Body of pancreas (tissue), 4 donors: Measurements from ENCODE around the gene SLC25A2. TPM values are rescaled to one million over a fixed set of nuclear protein-coding genes. Genes with fewer than 3 reads are reported as not detected.

Source experiments
- ATAC-seq: fragments of 150-250 bp; one replicate; pipeline ENCODE4 v1.9.1; 2016
- DNase-seq, 4 donors: peaks; one replicate each; pipeline ENCODE4 v3.0.0-alpha.2; 2019
- H3K27ac ChIP-seq, 4 donors: fragments of 200-600 bp; sonication (generic); 1 replicate in 3 of 4; 2 replicates in 1 of 4; pipeline versions ENCODE4 v1.5.1 to v1.6.1; 2016 to 2019; ENCODE audit warnings: mild to moderate bottlenecking in 1 of 4, mixed read lengths in 1 of 4, moderate library complexity in 1 of 4
- H3K27me3 ChIP-seq, 2 donors: fragments of 200-600 bp; sonication (generic); one replicate each; pipeline ENCODE4 v1.6.0; 2016; ENCODE audit warnings: mild to moderate bottlenecking in 1 of 2
- H3K36me3 ChIP-seq, 2 donors: fragments of 200-600 bp; sonication (generic); replicated peaks in 1 of 2; 2 replicates each; pipeline ENCODE4 v1.5.1; 2016; ENCODE audit warnings: low read depth in 2 of 2; ENCODE audit not compliant: insufficient read depth in 1 of 2
- H3K4me1 ChIP-seq: fragments of 200-600 bp; sonication (generic); one replicate; pipeline ENCODE4 v1.6.0; 2016
- H3K4me3 ChIP-seq, 2 donors: fragments of 200-600 bp; sonication (generic); 1 replicate in 1 of 2; 2 replicates in 1 of 2; pipeline ENCODE4 v1.5.1; 2016 to 2019
- H3K9me3 ChIP-seq, 3 donors: fragments of 200-600 bp; sonication (generic); 1 replicate in 2 of 3; 2 replicates in 1 of 3; pipeline ENCODE4 v1.5.1; 2016
- CTCF ChIP-seq, 7 experiments: fragments of 450-650 bp in 4 of 7; fragments of 200-600 bp in 3 of 7; sonication (generic) in 3 of 7; IDR thresholded peaks; one replicate each; pipeline ENCODE4 v1.5.1; 2016 to 2019; ENCODE audit warnings: antibody characterized with exemption in 7 of 7
- POLR2A ChIP-seq, 3 donors: fragments of 450-650 bp; IDR thresholded peaks; one replicate each; pipeline ENCODE4 v1.6.1; 2016; ENCODE audit warnings: antibody characterized with exemption in 3 of 3, mild to moderate bottlenecking in 2 of 3
- WGBS, 2 donors: methylation state at CpG; one replicate each; pipeline ENCODE4 v1.1.5; 2017; 5-methylcytosine and 5-hydroxymethylcytosine counted together
- intact Hi-C: fragments of 100-400 bp; cut with DNase I; formaldehyde crosslinking; loops from one replicate; pipeline ENCODE4 v1.15.1; 2023
- total RNA-seq, 2 donors: library from RNA; depleted of rRNA; stranded (reverse); fragments of >200 nt; gene quantifications; one replicate each; pipeline ENCODE4 v1.1.0, GENCODE V29; 2016

The SLC25A2 gene
- total RNA-seq, 2 donors from 2014 or later = not detected

DNA sequence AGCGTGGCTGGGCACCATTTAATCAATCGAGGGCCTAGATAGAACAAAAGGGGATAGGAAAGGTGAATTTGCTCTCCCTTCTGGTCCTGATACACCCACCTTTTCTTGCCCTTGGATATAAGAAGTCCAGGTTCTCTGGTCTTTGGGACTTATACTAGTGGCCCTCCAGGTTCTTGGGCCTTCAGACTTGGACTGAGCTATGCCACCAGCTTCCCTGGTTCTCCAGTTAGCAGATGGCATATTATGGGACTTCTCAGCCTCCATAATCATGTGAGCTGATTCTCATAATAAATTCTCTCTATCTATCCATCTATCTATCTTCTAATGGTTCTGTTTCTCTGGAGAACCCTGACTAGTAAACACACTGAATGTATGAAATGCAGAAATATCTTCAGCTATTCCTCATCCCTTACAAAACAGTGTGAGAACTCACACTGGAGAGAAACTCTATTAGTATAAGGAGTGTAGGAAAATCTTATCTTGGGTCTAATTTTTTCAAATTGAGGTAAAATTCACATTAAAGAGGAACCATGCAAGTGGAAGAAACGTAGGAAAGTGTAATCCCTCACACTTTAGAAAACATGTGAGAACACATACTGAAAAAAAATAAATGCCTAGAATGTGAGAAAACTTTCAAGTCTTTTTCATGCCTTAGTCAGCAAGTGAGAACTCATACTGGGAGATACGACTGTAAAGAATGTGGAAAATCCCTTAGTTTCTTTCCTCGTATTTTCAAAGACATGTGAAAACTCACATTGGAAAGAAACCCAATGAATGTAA is 43.2 kb downstream of the SLC25A2 start:
- H3K27me3 ChIP-seq = peaks cover 0 to 4% of the 10 kb centered on the region in 2 donors
- H3K4me3 ChIP-seq = no peak overlapping the region
- DNase-seq (no peak), ATAC-seq (no peak)
- H3K36me3 ChIP-seq = no peaks in the 10 kb centered on the region
- no peak for TF ChIP-seq POLR2A (IDR thresholded peaks at IDR 0.05)
- TF ChIP-seq CTCF (IDR thresholded peaks at IDR 0.05) = no peak
- intact Hi-C loops = no loop called here
- peaks cover 0 to 76% (median 4%) of the 10 kb centered on the region in 3 donors for H3K9me3 ChIP-seq
- 62 to 64% methylated on average over 5 of the region's 5 CpGs for WGBS, 2 donors
- no peak overlapping the region for H3K27ac ChIP-seq
- no peaks in the 10 kb centered on the region for H3K4me1 ChIP-seq

- ATAC-seq = no peak
- TF ChIP-seq POLR2A (IDR thresholded peaks at IDR 0.05) (no peak), CTCF (IDR thresholded peaks at IDR 0.05) (no peak)
- DNase-seq = no peak
- Histone ChIP-seq H3K36me3 (no peaks in the 10 kb centered on the region), H3K4me3 (no peak overlapping the region), H3K9me3 (peaks cover 3 to 79% (median 4%) of the 10 kb centered on the region in 3 donors), H3K27me3 (peaks cover 0 to 4% of the 10 kb centered on the region in 2 donors), H3K27ac (no peak overlapping the region), H3K4me1 (no peaks in the 10 kb centered on the region)
- intact Hi-C loops = no loop called here
Measured at GRCh38 chr5:141258948-141259347, 44.9 kb downstream of the SLC25A2 start.

GRCh38 chr5:141258464-141258863 is 45.4 kb downstream of the SLC25A2 start:
- peaks cover 3 to 79% (median 4%) of the 10 kb centered on the region in 3 donors for H3K9me3 ChIP-seq
- no peak overlapping the region for H3K27ac ChIP-seq
- intact Hi-C loops = no loop called here
- H3K27me3 ChIP-seq = peaks cover 0 to 4% of the 10 kb centered on the region in 2 donors
- DNase-seq (no peak), ATAC-seq (no peak)
- no peaks in the 10 kb centered on the region for H3K4me1 ChIP-seq
- H3K36me3 ChIP-seq = no peaks in the 10 kb centered on the region
- no peak overlapping the region for H3K4me3 ChIP-seq
- no peak for TF ChIP-seq POLR2A (IDR thresholded peaks at IDR 0.05)
- no peak for TF ChIP-seq CTCF (IDR thresholded peaks at IDR 0.05)

Other genes starting within 250 kb of the SLC25A2 start
- gene PCDHB2, start 209.4 kb downstream of the SLC25A2 start, total RNA-seq = 1 to 10 TPM; 1.8 to 2.0 TPM
- 1 to 10 TPM; 1.3 to 1.8 TPM for gene PCDHB3, start 203.6 kb downstream of the SLC25A2 start, total RNA-seq
- 1 to 10 TPM; 1.6 to 3.3 TPM for gene PCDHB4, start 182.2 kb downstream of the SLC25A2 start, total RNA-seq
- 10 to 100 TPM in 1 of 2 donors, 1 to 10 TPM in 1; 4.3 to 10.6 TPM for gene PCDHB5, start 168.8 kb downstream of the SLC25A2 start, total RNA-seq
- gene PCDHB6, start 154.0 kb downstream of the SLC25A2 start, total RNA-seq = 1 to 10 TPM in 1 of 2 donors, under 1 TPM in 1; 0.33 to 1.0 TPM
- gene PCDHB7, start 131.4 kb downstream of the SLC25A2 start, total RNA-seq = under 1 TPM in 1 of 2 donors, not detected in 1; 0.52 TPM
- gene PCDHB8, start 126.3 kb downstream of the SLC25A2 start, total RNA-seq = under 1 TPM; 0.33 to 0.52 TPM
- 1 to 10 TPM; 2.1 to 4.6 TPM for gene PCDHB16, start 121.7 kb downstream of the SLC25A2 start, total RNA-seq
- 10 to 100 TPM in 1 of 2 donors, under 1 TPM in 1; 0.78 to 19.8 TPM for gene PCDHB9, start 116.9 kb downstream of the SLC25A2 start, total RNA-seq
- gene PCDHB10, start 111.7 kb downstream of the SLC25A2 start, total RNA-seq = 1 to 10 TPM; 1.3 to 2.3 TPM
- 1 to 10 TPM; 4.4 to 4.9 TPM for gene PCDHB11, start 104.4 kb downstream of the SLC25A2 start, total RNA-seq
- gene PCDHB12, start 95.3 kb downstream of the SLC25A2 start, total RNA-seq = 1 to 10 TPM; 2.0 to 3.4 TPM
- gene PCDHB13, start 90.1 kb downstream of the SLC25A2 start, total RNA-seq = 1 to 10 TPM; 6.5 to 7.6 TPM
- gene PCDHB14, start 80.7 kb downstream of the SLC25A2 start, total RNA-seq = 1 to 10 TPM; 3.4 to 7.3 TPM
- 1 to 10 TPM; 3.1 to 3.6 TPM for gene PCDHB15, start 58.7 kb downstream of the SLC25A2 start, total RNA-seq
- gene TAF7, start 16.7 kb upstream of the SLC25A2 start, total RNA-seq = 10 to 100 TPM; 28.7 to 32.2 TPM
- under 1 TPM; 0.33 to 0.78 TPM for gene PCDHGA1, start 26.5 kb upstream of the SLC25A2 start, total RNA-seq
- 1 to 10 TPM; 2.0 to 2.9 TPM for gene PCDHGA2, start 34.7 kb upstream of the SLC25A2 start, total RNA-seq
- 10 to 100 TPM in 1 of 2 donors, 1 to 10 TPM in 1; 4.2 to 11.2 TPM for gene PCDHGA3, start 39.8 kb upstream of the SLC25A2 start, total RNA-seq
- gene PCDHGB1, start 46.0 kb upstream of the SLC25A2 start, total RNA-seq = 1 to 10 TPM; 3.9 to 6.9 TPM
- gene PCDHGA4, start 51.0 kb upstream of the SLC25A2 start, total RNA-seq = 10 to 100 TPM in 1 of 2 donors, 1 to 10 TPM in 1; 6.7 to 10.9 TPM
- 1 to 10 TPM; 2.3 to 9.3 TPM for gene PCDHGB2, start 55.9 kb upstream of the SLC25A2 start, total RNA-seq
- gene PCDHGA5, start 60.1 kb upstream of the SLC25A2 start, total RNA-seq = 1 to 10 TPM; 5.6 to 6.0 TPM
- 10 to 100 TPM in 1 of 2 donors, 1 to 10 TPM in 1; 4.2 to 10.2 TPM for gene PCDHGB3, start 66.2 kb upstream of the SLC25A2 start, total RNA-seq
- 10 to 100 TPM in 1 of 2 donors, 1 to 10 TPM in 1; 5.2 to 11.2 TPM for gene PCDHGA6, start 69.8 kb upstream of the SLC25A2 start, total RNA-seq
- 1 to 10 TPM; 5.2 to 7.6 TPM for gene PCDHGA7, start 78.7 kb upstream of the SLC25A2 start, total RNA-seq
- 1 to 10 TPM; 3.6 to 4.9 TPM for gene PCDHGB4, start 83.6 kb upstream of the SLC25A2 start, total RNA-seq
- gene PCDHGA8, start 88.6 kb upstream of the SLC25A2 start, total RNA-seq = 10 to 100 TPM in 1 of 2 donors, 1 to 10 TPM in 1; 4.2 to 10.2 TPM
- 10 to 100 TPM in 1 of 2 donors, 1 to 10 TPM in 1; 7.8 to 15.2 TPM for gene PCDHGB5, start 93.9 kb upstream of the SLC25A2 start, total RNA-seq
- 1 to 10 TPM; 4.9 to 8.2 TPM for gene PCDHGA9, start 98.7 kb upstream of the SLC25A2 start, total RNA-seq
- 1 to 10 TPM; 4.6 to 8.0 TPM for gene PCDHGB6, start 104.0 kb upstream of the SLC25A2 start, total RNA-seq
- gene PCDHGA10, start 108.9 kb upstream of the SLC25A2 start, total RNA-seq = 1 to 10 TPM; 5.3 to 5.4 TPM
- gene PCDHGB7, start 113.6 kb upstream of the SLC25A2 start, total RNA-seq = 1 to 10 TPM; 7.0 to 7.9 TPM
- gene PCDHGA11, start 117.0 kb upstream of the SLC25A2 start, total RNA-seq = 1 to 10 TPM; 4.9 to 6.9 TPM
- 1 to 10 TPM; 5.3 to 5.4 TPM for gene PCDHGA12, start 126.5 kb upstream of the SLC25A2 start, total RNA-seq
- 10 to 100 TPM in 1 of 2 donors, 1 to 10 TPM in 1; 9.6 to 16.1 TPM for gene PCDHGC3, start 171.9 kb upstream of the SLC25A2 start, total RNA-seq
- 1 to 10 TPM; 1.6 to 2.0 TPM for gene PCDHGC4, start 181.0 kb upstream of the SLC25A2 start, total RNA-seq
- gene PCDHGC5, start 185.0 kb upstream of the SLC25A2 start, total RNA-seq = 1 to 10 TPM; 2.0 to 3.1 TPM